Endothelial cell of umbilical vein (primary cell): ENCODE data around the gene ZNF524. TPM values are rescaled to one million over a fixed set of nuclear protein-coding genes. Genes with fewer than 3 reads are reported as not detected.

Experiments used
- BruUV-seq: library from RNA; stranded (reverse); fragments of 400-500 nt; replicated peaks from 2 replicates; lab custom pipeline; 2021; lab: Mats Ljungman, UMichigan
- CTCF ChIA-PET: fragments of 300-600, 350-600 bp; sonication (Branson Sonifier 250); formaldehyde crosslinking; loops from one replicate; lab custom pipeline; 2021; ENCODE audit warnings: antibody characterized with exemption, inconsistent platforms; lab: Charles Lee
- POLR2A ChIA-PET: fragments of 300-600, 350-600 bp; sonication (Branson Sonifier 250); formaldehyde crosslinking; loops from one replicate; lab custom pipeline; 2021; ENCODE audit warnings: antibody characterized with exemption, inconsistent platforms; lab: Charles Lee
- DNase-seq: peaks from one replicate; pipeline ENCODE4 v3.0.0-alpha.2; 2011; ENCODE audit warnings: low read depth, low spot score
- FAIRE-seq: peaks from 2 replicates; lab custom pipeline; 2011; peaks lifted over from hg19 to GRCh38; lab: Jason Lieb, UNC
- H2AFZ ChIP-seq: 2 replicates; pipeline ENCODE4 v1.6.0; 2012; ENCODE audit warnings: low read depth, low read length, control low read depth, inconsistent platforms
- H3K27ac ChIP-seq: 2 replicates; pipeline ENCODE4 v1.5.1; 2011; ENCODE audit warnings: low read depth, mild to moderate bottlenecking, control low read depth, low read length, moderate library complexity; ENCODE audit not compliant: insufficient read depth
- H3K27me3 ChIP-seq, 2 experiments: 2 replicates each; pipeline versions ENCODE4 v1.6.0 to v1.6.1; 2011; ENCODE audit warnings: low read length in 2 of 2, mixed read lengths in 1 of 2; ENCODE audit not compliant: control insufficient read depth in 2 of 2, insufficient read depth in 2 of 2
- H3K36me3 ChIP-seq, 2 experiments: 2 replicates in 1 of 2; 3 replicates in 1 of 2; pipeline ENCODE4 v1.5.1; 2011; ENCODE audit warnings: low read length in 2 of 2, mild to moderate bottlenecking in 1 of 2, moderate library complexity in 1 of 2; ENCODE audit not compliant: control insufficient read depth in 2 of 2, insufficient read depth in 2 of 2; ENCODE audit errors: extremely low read depth in 1 of 2
- H3K4me1 ChIP-seq: 3 replicates; pipeline ENCODE4 v1.5.1; 2011; ENCODE audit warnings: mild to moderate bottlenecking, low read length; ENCODE audit not compliant: control insufficient read depth, insufficient read depth; ENCODE audit errors: extremely low read depth
- H3K4me2 ChIP-seq: 2 replicates; pipeline ENCODE4 v1.6.1; 2011; ENCODE audit warnings: low read length, control low read depth, mixed read lengths; ENCODE audit not compliant: insufficient read depth
- H3K4me3 ChIP-seq, 3 experiments: fragments of 200-600 bp in 1 of 3; sonication (generic), shearing (Covaris generic) in 1 of 3; replicated peaks in 1 of 3; 2 replicates each; pipeline ENCODE4 v1.5.1; 2011 to 2016; ENCODE audit warnings: control low read depth in 3 of 3, low read length in 3 of 3, mild to moderate bottlenecking in 2 of 3, inconsistent platforms in 1 of 3, low read depth in 1 of 3, moderate library complexity in 1 of 3; ENCODE audit not compliant: insufficient read depth in 1 of 3
- H3K79me2 ChIP-seq: 2 replicates; pipeline ENCODE4 v1.6.0; 2012; ENCODE audit warnings: low read length, inconsistent platforms; ENCODE audit not compliant: control insufficient read depth, insufficient read depth
- H3K9ac ChIP-seq: replicated peaks from 2 replicates; pipeline ENCODE3; 2011; ENCODE audit warnings: low read length, control low read depth; ENCODE audit not compliant: insufficient read depth; ENCODE audit errors: extremely low read depth
- H3K9me1 ChIP-seq: replicated peaks from 3 replicates; pipeline ENCODE4 v1.6.0; 2011; ENCODE audit warnings: mild to moderate bottlenecking, low read length; ENCODE audit not compliant: control insufficient read depth, insufficient read depth; ENCODE audit errors: extremely low read depth
- H3K9me3 ChIP-seq: replicated peaks from 2 replicates; pipeline ENCODE4 v1.5.1; 2012; ENCODE audit warnings: low read length, inconsistent platforms; ENCODE audit not compliant: control insufficient read depth, insufficient read depth
- H4K20me1 ChIP-seq: replicated peaks from 2 replicates; pipeline ENCODE3; 2011; ENCODE audit warnings: mild to moderate bottlenecking, low read length; ENCODE audit not compliant: control insufficient read depth, insufficient read depth; ENCODE audit errors: extremely low read depth
- CTCF ChIP-seq, 2 donors: IDR thresholded peaks; 1 replicate in 1 of 2; 2 replicates in 1 of 2; pipeline ENCODE4 v1.5.1; 2011; ENCODE audit warnings: low read length in 2 of 2, mild to moderate bottlenecking in 2 of 2, moderate library complexity in 2 of 2, control low read depth in 1 of 2, inconsistent platforms in 1 of 2, low read depth in 1 of 2; ENCODE audit not compliant: insufficient read depth in 1 of 2; ENCODE audit errors: extremely low read depth in 1 of 2
- EZH2 ChIP-seq: IDR thresholded peaks from 2 replicates; pipeline ENCODE4 v1.6.1; 2012; ENCODE audit warnings: borderline replicate concordance, low read depth, mild to moderate bottlenecking, moderate library complexity, low read length, inconsistent platforms; ENCODE audit not compliant: severe bottlenecking
- FOS ChIP-seq: IDR thresholded peaks from 2 replicates; pipeline ENCODE4 v1.6.1; 2011; ENCODE audit warnings: mild to moderate bottlenecking, low read length, moderate library complexity, borderline replicate concordance; ENCODE audit not compliant: insufficient read depth
- GATA2 ChIP-seq: IDR thresholded peaks from 2 replicates; pipeline ENCODE4 v1.7.0; 2011; ENCODE audit warnings: low read depth, mild to moderate bottlenecking, moderate library complexity, mixed read lengths, low read length; ENCODE audit not compliant: insufficient read length, insufficient read depth
- JUN ChIP-seq: IDR thresholded peaks from 2 replicates; pipeline ENCODE4 v1.6.1; 2011; ENCODE audit warnings: borderline replicate concordance, low read depth; ENCODE audit not compliant: insufficient read length, insufficient read depth
- MAX ChIP-seq: IDR thresholded peaks from 2 replicates; pipeline ENCODE4 v1.6.1; 2011; ENCODE audit not compliant: insufficient read depth, insufficient read length
- MYC ChIP-seq: IDR thresholded peaks from one replicate; pipeline ENCODE4 v1.6.1; 2011; ENCODE audit warnings: mild to moderate bottlenecking, low read depth, low read length
- POLR2A ChIP-seq: IDR thresholded peaks from 2 replicates; pipeline ENCODE4 v1.6.1; 2012; ENCODE audit warnings: low read depth, mild to moderate bottlenecking, control low read depth, low read length
- POLR2AphosphoS5 ChIP-seq: IDR thresholded peaks from 2 replicates; pipeline ENCODE4 v1.6.1; 2012; ENCODE audit warnings: low read depth, mild to moderate bottlenecking, control low read depth, low read length, moderate library complexity; ENCODE audit not compliant: insufficient read depth
- dilution Hi-C: fragments of 300-500 bp; cut with MboI; formaldehyde crosslinking; loops from one replicate; pipeline ENCODE4 v1.15.0; 2019; ENCODE audit warnings: low sequenced_read_pairs; ENCODE audit not compliant: extremely low pct_ligation_motif_present
- intact Hi-C: fragments of 100-400 bp; cut with micrococcal nuclease; formaldehyde crosslinking; loops from one replicate; pipeline ENCODE4 v1.10.0; 2022
- polyA plus RNA-seq, 4 experiments: library from polyadenylated mRNA; depleted of rRNA in 3 of 4; stranded (reverse) in 3 of 4; unstranded in 1 of 4; fragments of >200 nt; gene quantifications; 2 replicates each; pipeline versions ENCODE4 v1.2.1 to v1.2.3, GENCODE V29; 2011 to 2012; ENCODE audit warnings: missing spikeins in 1 of 4
- total RNA-seq: library from RNA; stranded (reverse); gene quantifications from 2 replicates; pipeline ENCODE4 v1.2.3, GENCODE V29; 2021

ZNF524 gene
- total and polyA plus RNA-seq, 2 donors (not counting 3 experiments of a cell fraction or from before 2014, with no cell fraction given) = 15.2 to 15.4 TPM

- Histone ChIP-seq H3K36me3 (no peaks in the 10 kb centered on the region), H3K27ac (no peak overlapping the region), H3K9me3 (no peaks in the 10 kb centered on the region), H2AFZ (no peak overlapping the region), H3K9ac (no peak overlapping the region), H3K79me2 (no peaks in the 10 kb centered on the region), H3K4me2 (no peak overlapping the region), H3K4me1 (peaks cover 18% of the 10 kb centered on the region), H3K27me3 (peaks cover 0 to 3% of the 10 kb centered on the region in 2 experiments), H3K4me3 (no peak overlapping the region), H4K20me1 (no peaks in the 10 kb centered on the region), H3K9me1 (no peaks in the 10 kb centered on the region)
- intact Hi-C loops (no loop called here), dilution Hi-C loops (no loop called here)
- DNase-seq (no peak), FAIRE-seq (no peak)
- CTCF ChIA-PET = interaction anchor here (1.3 kb wide), 1 partner anchor 412 kb away, joined by 4 read pairs; no protein-coding TSS in a partner anchor
- no TSS peak for BruUV-seq
- TF ChIP-seq POLR2AphosphoS5 = no peak
- TF ChIP-seq CTCF (IDR thresholded peaks at IDR 0.05; ENCODE audit: extremely low read depth in 1 of 2, insufficient read depth in 1 of 2, low read depth in 1 of 2, low read length in 2 of 2) = no peak
- TF ChIP-seq GATA2 = no peak
- TF ChIP-seq JUN = no peak
- TF ChIP-seq FOS = no peak
- no peak for TF ChIP-seq POLR2A
- TF ChIP-seq MYC = no peak
- TF ChIP-seq EZH2 = no peak
- TF ChIP-seq MAX = no peak
- POLR2A ChIA-PET = no interaction called here
Measured at GRCh38 chr19:55552620-55553019, 47.5 kb upstream of the ZNF524 start.
